HEK293 (cell line): Measurements from ENCODE around the gene SCN1A.

ENCODE experiments used
- CTCF ChIP-seq: fragments of 450-650 bp; formaldehyde crosslinking; IDR thresholded peaks from 2 replicates; pipeline ENCODE4 v1.5.1; 2016; ENCODE audit warnings: missing biosample characterization, missing genetic modification characterization
- KLF1 ChIP-seq: fragments of 450-650 bp; formaldehyde crosslinking; IDR thresholded peaks from 2 replicates; pipeline ENCODE4 v1.5.1; 2016; ENCODE audit warnings: missing biosample characterization, missing genetic modification characterization
- ZBTB10 ChIP-seq: fragments of 450-650 bp; formaldehyde crosslinking; IDR thresholded peaks from 2 replicates; pipeline ENCODE4 v1.5.1; 2016; ENCODE audit warnings: missing biosample characterization, missing genetic modification characterization
- ZNF138 ChIP-seq: fragments of 450-650 bp; formaldehyde crosslinking; IDR thresholded peaks from 2 replicates; pipeline ENCODE4 v1.5.1; 2016; ENCODE audit warnings: missing biosample characterization, missing genetic modification characterization, borderline replicate concordance
- ZNF146 ChIP-seq: fragments of 450-650 bp; formaldehyde crosslinking; IDR thresholded peaks from 2 replicates; pipeline ENCODE4 v1.5.1; 2016; ENCODE audit warnings: missing biosample characterization, missing genetic modification characterization
- ZNF157 ChIP-seq: fragments of 450-650 bp; formaldehyde crosslinking; IDR thresholded peaks from 2 replicates; pipeline ENCODE4 v1.5.1; 2016; ENCODE audit warnings: missing biosample characterization, missing genetic modification characterization
- ZNF391 ChIP-seq: fragments of 450-650 bp; formaldehyde crosslinking; IDR thresholded peaks from 2 replicates; pipeline ENCODE4 v1.5.1; 2016; ENCODE audit warnings: low read depth, missing biosample characterization, missing genetic modification characterization, borderline replicate concordance
- ZNF510 ChIP-seq: fragments of 450-650 bp; formaldehyde crosslinking; IDR thresholded peaks from 2 replicates; pipeline ENCODE4 v1.5.1; 2018; ENCODE audit warnings: mild to moderate bottlenecking, missing genetic modification characterization, missing biosample characterization; ENCODE audit not compliant: insufficient replicate concordance
- ZNF530 ChIP-seq: fragments of 450-650 bp; formaldehyde crosslinking; IDR thresholded peaks from 2 replicates; pipeline ENCODE4 v1.5.1; 2016; ENCODE audit warnings: low read depth, missing biosample characterization, missing genetic modification characterization
- ZNF549 ChIP-seq: fragments of 450-650 bp; IDR thresholded peaks from 2 replicates; pipeline ENCODE4 v1.5.1; 2018; ENCODE audit warnings: missing biosample characterization, missing genetic modification characterization, mild to moderate bottlenecking, inconsistent platforms, moderate library complexity

- TF ChIP-seq ZNF530: no peak
- no peak for TF ChIP-seq ZNF391 (tag by site-specific recombination)
- no peak for TF ChIP-seq ZNF549 (tag by site-specific recombination)
- TF ChIP-seq ZNF157: no peak
- TF ChIP-seq ZNF510 (tag by site-specific recombination): no peak
- no peak for TF ChIP-seq ZBTB10
- TF ChIP-seq CTCF (tag by site-specific recombination): no peak
- no peak for TF ChIP-seq ZNF146 (tag by site-specific recombination)
- no peak for TF ChIP-seq KLF1
- no peak for TF ChIP-seq ZNF138 (tag by site-specific recombination)
Observed at GRCh38 chr2:166170356-166170755, 42.5 kb upstream of the SCN1A start.
